T-helper 1 cell treated with Interleukin-12 subunit alpha and Interleukin-12 subunit beta and Interleukin-4 antibody, amounts not matched to agents 30 ng/mL and 1 ng/mL, for 36 hours (primary cell): ENCODE measurements around the gene TNFRSF1A. TPM values are rescaled to one million over a fixed set of nuclear protein-coding genes. Genes with fewer than 3 reads are reported as not detected.
"Not testable (repeated sequence)": the region's sequence is repeated elsewhere in the genome, so short reads cannot be mapped to it uniquely, and the experiment has no call there.

ENCODE experiments used
- intact Hi-C: fragments of 100-400 bp; cut with micrococcal nuclease; formaldehyde crosslinking; loops from one replicate; pipeline ENCODE4 v1.15.1; 2024
- total RNA-seq: library from RNA; stranded (reverse); gene quantifications from 2 replicates; pipeline ENCODE4 v1.2.3, GENCODE V29; 2022

Gene TNFRSF1A
- total RNA-seq, 1 donor from 2014 or later: 60.2 TPM

DNA sequence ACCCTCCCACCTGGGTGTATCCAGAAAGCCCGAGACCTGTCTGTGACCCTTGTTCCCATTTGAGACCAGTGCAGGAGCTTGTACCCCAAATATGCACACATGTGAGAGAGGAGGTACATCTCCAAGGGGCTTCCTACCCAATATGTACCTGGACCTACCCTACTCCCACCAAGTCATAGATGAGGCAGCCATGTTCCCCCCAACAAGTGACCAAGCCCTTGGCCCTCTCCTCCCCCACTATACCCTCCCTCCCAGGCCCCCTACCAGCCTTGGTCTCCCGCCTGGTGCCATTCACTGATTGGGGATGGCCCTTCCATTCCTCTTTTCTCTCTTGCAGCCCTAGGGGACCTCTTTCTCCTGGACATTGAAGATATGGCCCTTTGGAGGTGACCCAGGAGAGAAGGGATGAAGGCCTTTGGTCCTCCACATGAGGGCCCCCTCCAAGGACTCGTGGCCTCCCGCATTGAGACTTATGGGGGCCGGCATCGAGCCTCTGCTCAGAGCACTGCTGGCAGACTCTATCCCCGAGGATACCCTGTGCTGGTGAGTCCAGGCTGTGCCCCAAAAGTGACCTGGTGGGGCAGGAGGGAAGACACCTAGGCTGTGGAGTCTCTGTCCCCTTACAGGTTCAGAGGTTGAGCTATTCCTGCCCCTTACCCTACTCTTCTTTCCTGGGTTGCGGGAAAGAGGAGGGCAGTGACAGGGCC, 29.9 kb downstream of the TNFRSF1A start:
- intact Hi-C loops: no loop called here

GRCh38 chr12:6310771-6311610, 30.9 kb downstream of the TNFRSF1A start:
- intact Hi-C loops: no loop called here

- intact Hi-C loops: no loop called here
These were observed 34.3 kb downstream of the TNFRSF1A start for GRCh38 chr12:6307529-6307928.

DNA sequence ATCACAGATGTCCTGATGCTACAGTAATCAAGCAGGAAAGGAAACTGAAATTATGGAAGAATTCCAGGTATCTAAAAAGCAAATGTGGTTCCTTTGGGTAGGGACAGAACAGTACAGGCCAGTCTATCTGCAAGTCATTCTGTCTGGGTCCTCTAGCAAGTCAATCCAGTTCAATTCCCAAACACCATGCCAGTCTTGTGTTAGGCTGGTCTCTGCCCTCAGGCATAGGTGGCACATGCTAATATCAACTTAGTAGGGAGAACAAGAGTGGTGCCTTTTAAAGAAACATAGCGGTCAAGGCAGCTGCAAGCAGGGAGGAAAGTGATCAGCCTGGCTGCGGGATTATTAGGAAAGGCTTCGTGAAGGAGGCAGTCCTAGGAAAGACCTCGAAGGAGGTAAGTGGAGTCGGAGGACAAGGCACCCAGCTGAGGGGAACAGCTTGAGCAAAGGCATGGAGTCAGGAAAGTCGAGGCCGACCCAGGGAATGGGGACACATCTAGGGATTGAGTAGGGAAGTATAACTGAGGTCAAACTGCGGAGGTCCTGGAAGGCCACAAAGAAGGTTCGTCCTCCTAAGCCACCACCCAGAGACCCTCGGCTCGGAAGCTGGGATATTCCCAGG, 35.2 kb downstream of the TNFRSF1A start:
- intact Hi-C loops: no loop called here

DNA sequence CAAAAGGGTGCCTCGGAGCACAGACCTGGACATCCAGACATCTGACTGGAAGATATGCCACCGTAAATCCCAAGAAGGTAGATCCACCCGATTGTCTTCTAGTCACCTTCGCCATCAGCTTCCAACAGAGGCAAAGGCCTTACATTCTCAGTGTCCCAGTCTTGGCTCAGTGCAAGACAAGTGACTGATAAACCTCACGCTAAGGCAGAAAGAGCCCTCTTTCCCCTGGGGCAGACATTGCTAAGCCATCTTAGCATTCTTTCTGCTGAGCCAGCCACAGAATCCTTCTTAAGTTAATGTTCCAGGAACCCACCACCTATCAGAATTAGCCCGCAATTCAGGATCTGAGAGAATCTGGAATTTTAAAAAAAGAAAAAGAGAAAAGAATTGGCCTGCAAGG, 35.7 kb downstream of the TNFRSF1A start:
- intact Hi-C loops: no loop called here

GRCh38 chr12:6303071-6303470, 38.8 kb downstream of the TNFRSF1A start:
- intact Hi-C loops: no loop called here

DNA sequence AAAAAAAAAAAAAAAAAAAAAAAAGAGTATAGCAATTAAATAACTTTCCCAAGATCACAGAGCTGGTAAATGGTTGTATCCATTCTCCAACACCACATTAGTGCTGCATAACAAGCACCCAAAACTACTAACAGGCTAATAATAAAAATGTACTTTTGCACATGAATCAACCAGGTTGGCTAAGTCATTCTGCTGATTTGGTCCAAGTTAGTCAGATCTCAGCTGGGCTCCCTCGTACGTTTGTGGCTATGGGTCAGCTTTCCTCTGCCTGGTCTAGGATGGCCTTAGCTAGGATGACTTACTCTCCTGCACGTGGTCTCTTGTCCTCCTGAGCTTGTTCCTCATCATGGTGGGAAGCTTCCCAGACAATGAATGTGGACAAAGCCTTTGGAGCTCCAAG, 39.3 kb downstream of the TNFRSF1A start:
- intact Hi-C loops: no loop called here

DNA sequence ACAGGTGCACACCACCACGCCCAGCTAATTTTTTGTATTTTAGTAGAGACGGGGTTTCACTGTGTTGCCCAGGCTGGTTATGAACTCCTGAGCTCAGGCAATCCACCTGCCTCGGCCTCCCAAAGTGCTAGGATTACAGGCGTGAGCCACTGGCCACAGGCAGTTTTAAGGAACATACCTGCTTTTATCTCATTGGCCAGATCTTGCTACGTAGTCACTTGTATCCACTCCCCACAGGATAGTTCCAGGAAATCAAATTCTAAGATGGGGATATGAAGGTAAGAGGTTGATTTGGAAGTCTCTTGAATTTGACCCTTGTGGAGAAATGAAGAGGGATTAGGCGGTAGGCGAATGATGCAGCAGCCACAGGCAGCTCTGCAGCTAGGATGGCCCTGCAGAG, 40.2 kb downstream of the TNFRSF1A start:
- intact Hi-C loops: no loop called here

DNA sequence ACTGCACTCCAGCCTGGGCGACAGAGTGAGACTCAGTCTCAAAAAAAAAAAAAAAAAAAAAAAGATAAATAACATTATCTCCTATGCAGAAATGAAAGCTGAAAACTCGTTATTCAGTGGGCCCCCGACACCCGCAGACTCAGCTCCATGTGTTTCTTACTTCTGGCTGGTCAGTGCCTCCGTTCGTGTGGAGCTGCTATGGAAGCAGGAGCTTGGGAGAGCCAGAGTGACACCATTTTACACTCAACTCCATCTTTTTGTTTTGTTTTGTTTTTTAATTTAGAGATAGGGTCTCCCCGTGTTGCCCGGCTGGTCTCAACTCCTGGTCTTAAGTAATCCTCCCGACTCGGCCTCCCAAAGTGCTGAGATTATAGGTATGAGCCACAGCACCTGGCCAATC, 44.7 kb downstream of the TNFRSF1A start:
- intact Hi-C loops: no loop called here

DNA sequence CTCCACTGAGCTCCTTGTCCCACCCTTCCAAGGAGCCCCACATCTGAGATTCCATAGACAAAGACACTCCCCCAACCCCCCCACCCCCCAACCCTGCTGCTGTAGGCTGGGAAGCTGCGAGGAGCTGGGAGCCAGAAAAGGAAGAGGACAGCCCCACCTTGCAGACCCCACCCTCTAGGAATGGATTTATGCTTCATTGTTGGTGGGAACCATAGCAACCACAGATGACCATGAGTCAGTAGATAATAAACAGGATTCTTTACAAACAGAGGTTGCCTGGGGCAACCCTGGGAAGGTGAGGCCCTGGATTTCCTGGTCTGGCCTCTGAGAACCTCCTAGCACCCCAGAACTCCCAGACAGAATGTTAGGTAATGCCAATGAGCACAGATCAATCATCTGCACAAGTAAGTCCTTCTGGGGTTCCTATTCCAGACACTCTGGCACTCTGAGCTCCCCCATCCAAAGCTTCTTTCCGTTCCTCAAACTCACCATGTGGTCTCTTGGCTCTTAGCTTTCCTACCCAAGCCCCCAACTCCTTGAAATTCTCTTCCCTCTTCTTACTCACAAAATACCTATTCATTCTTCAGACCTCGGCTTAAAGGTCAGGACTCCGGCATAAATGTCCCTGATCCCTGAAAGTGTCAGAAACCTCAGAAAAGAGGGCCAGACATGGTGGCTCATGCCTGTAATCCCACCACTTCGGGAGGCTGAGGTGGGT, 46.6 kb downstream of the TNFRSF1A start:
- intact Hi-C loops: no loop called here

DNA sequence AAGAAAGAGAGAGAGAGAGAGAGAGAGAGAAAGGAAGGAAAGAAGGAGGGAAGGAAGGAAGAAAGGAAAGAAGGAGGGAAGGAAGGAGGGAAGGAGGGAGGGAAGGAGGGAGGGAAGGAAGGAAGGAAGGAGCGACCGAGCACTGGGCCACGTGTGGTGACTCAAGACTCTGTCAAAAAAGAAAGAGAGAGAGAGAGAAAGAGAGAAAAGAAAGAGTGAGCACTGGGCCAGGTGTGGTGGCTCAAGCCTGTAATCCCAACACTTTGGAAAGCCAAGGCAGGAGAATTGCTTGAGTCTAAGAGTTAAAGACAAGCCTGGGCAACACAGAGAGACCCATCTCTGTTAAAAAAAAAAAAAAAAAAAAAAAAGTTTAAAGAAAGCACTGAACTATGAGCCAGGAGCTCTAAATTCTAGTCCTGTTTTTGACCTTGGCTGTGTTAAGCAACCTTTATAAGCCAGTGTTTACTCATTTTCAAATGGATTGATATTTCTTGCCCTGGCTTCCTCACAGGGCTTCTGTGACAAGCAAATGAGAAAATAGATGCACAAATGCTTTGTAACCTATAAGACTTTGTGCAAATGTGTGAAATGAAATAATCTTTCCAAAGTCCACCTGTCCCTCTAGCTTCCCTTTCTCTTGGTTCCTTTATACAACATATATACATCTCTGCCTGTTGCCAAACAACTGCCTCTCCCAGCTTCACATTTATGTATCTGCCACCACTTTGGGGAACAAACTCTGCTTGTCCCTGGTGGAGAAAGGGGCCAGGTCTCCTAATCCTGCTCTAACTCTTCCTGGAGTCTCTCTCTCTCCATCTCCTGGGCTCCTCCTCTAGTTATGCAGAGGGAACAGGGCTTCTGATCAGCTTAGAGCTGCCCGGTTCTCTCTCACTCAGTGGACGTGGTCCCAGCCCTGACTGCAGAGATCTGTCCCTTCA, 47.5 kb downstream of the TNFRSF1A start:
- intact Hi-C loops: no loop called here

GRCh38 chr12:6292606-6293005, 49.3 kb downstream of the TNFRSF1A start:
- intact Hi-C loops: no loop called here

DNA sequence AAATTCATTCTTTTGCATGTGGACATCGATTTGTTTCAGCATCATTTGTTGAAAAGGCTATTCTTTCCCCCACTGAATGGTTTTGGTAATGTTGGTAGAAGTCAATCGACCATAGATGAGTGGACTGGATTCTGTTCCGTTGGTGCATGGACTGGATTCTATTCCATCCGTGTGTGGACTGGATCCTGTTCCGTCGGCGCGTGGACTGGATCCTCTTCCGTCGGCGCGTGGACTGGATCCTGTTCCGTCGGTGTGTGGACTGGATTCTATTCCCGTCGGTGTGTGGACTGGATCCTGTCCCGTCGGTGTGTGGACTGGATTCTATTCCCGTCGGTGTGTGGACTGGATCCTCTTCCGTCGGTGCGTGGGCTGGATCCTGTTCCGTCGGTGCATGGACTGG, 52.0 kb downstream of the TNFRSF1A start:
- intact Hi-C loops: not testable (repeated sequence)

DNA sequence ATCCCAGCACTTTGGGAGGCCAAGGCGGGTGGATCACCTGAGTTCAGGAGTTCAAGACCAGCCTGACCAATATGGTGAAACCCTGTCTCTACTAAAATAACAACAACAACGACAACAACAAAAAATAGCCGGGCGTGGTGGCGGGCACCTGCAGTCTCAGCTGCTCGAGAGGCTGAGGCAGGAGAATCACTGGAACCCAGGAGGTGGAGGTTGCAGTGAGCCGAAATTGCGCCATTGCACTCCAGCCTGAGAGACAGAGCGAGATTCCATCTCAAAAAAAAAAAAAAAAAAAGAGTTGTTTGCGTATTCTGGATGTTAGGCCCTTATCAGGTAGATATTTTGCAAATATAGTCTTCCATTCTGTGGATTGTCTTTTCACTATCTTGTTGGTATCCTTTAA, 52.8 kb downstream of the TNFRSF1A start:
- intact Hi-C loops: not testable (repeated sequence)

DNA sequence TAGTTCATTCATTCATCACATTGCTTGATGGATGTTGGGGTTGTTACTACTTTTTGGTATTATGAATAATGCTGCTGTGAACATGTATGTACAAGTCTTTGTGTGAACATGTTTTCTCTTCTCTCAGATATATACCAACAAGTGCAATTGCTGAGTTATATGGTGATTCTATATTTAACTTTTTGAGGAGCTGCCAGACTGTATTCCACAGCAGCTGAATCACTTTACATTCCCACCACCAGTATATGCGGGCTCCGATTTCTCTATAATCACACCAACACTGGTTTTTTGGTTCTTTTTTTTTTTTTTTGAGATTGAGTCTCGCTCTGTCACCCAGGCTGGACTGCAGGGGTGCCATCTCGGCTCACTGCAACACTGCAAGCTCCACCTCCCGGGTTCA, 53.6 kb downstream of the TNFRSF1A start:
- intact Hi-C loops: no loop called here

- intact Hi-C loops: loop anchor here (1.0 kb wide), 3 partner anchors 90 to 297 kb away; no protein-coding TSS in a partner anchor
These were observed 56.2 kb downstream of the TNFRSF1A start for GRCh38 chr12:6285532-6286306.

GRCh38 chr12:6285063-6285477, 56.8 kb downstream of the TNFRSF1A start:
- intact Hi-C loops: loop anchor here (1.0 kb wide), 3 partner anchors 90 to 297 kb away; no protein-coding TSS in a partner anchor

- intact Hi-C loops: no loop called here
These were observed 57.6 kb downstream of the TNFRSF1A start for GRCh38 chr12:6284273-6284672.

GRCh38 chr12:6282453-6282840, 59.4 kb downstream of the TNFRSF1A start:
- intact Hi-C loops: no loop called here
